SU-DHL-6 (cell line): ENCODE measurements around the gene GFRA4.

Experiments used
- H2AFZ ChIP-seq: fragments of 200-600 bp; sonication (generic); 2 replicates; pipeline ENCODE4 v1.6.1; 2014; ENCODE audit warnings: low read depth, mild to moderate bottlenecking, moderate library complexity, mixed read lengths, antibody characterized with exemption, low read length; ENCODE audit not compliant: severe bottlenecking
- H3F3A ChIP-seq: fragments of 200-600 bp; shearing (Covaris generic); 2 replicates; pipeline ENCODE4 v1.6.0; 2016; ENCODE audit warnings: antibody characterized with exemption, mild to moderate bottlenecking; ENCODE audit not compliant: insufficient read depth
- H3K27ac ChIP-seq: fragments of 200-600 bp; sonication (generic); 2 replicates; pipeline ENCODE4 v1.5.1; 2016; ENCODE audit warnings: low read depth, mild to moderate bottlenecking, low read length, moderate library complexity, mixed read lengths
- H3K27me3 ChIP-seq: fragments of 200-600 bp; sonication (generic), shearing (Covaris generic); 2 replicates; pipeline ENCODE4 v1.6.0; 2014; ENCODE audit warnings: mild to moderate bottlenecking, low read length
- H3K36me3 ChIP-seq: fragments of 200-600 bp; sonication (generic); 2 replicates; pipeline ENCODE4 v1.6.1; 2014; ENCODE audit warnings: mild to moderate bottlenecking, low read length, mixed read lengths
- H3K4me2 ChIP-seq: fragments of 300-600, 200-600 bp; shearing (Covaris generic), sonication (generic); 2 replicates; pipeline ENCODE4 v1.6.0; 2014; ENCODE audit warnings: low read length, low read depth, mild to moderate bottlenecking; ENCODE audit not compliant: poor library complexity, severe bottlenecking
- H3K4me3 ChIP-seq: fragments of 200-600 bp; sonication (generic); 2 replicates; pipeline ENCODE4 v1.5.1; 2014; ENCODE audit warnings: antibody characterized with exemption, low read length, mild to moderate bottlenecking, mixed read lengths; ENCODE audit not compliant: insufficient read depth, poor library complexity, severe bottlenecking
- H3K79me2 ChIP-seq: fragments of 200-600 bp; sonication (generic); 2 replicates; pipeline ENCODE4 v1.6.1; 2014; ENCODE audit warnings: mild to moderate bottlenecking, low read length, moderate library complexity; ENCODE audit not compliant: insufficient read depth
- H3K9ac ChIP-seq: fragments of 200-600 bp; sonication (generic); 2 replicates; pipeline ENCODE4 v1.7.0; 2014; ENCODE audit warnings: mild to moderate bottlenecking, low read length
- H3K9me2 ChIP-seq: fragments of 200-600 bp; sonication (generic); replicated peaks from 2 replicates; pipeline ENCODE4 v1.6.1; 2014; ENCODE audit warnings: low read length; ENCODE audit not compliant: insufficient read depth
- H3K9me3 ChIP-seq: fragments of 200-600 bp; sonication (generic); 2 replicates; pipeline ENCODE4 v1.6.1; 2014; ENCODE audit warnings: low read length, mixed read lengths; ENCODE audit not compliant: insufficient read depth
- H4K20me1 ChIP-seq: fragments of 200-600 bp; sonication (generic); 2 replicates; pipeline ENCODE4 v1.6.1; 2014; ENCODE audit warnings: low read depth, mild to moderate bottlenecking, antibody characterized with exemption, low read length, moderate library complexity, mixed read lengths
- EZH2phosphoT487 ChIP-seq: fragments of 200-600 bp; sonication (generic), shearing (Covaris generic); conservative IDR thresholded peaks from 2 replicates; pipeline ENCODE4 v1.6.1; 2018; ENCODE audit warnings: mild to moderate bottlenecking, antibody characterized with exemption, low read length, moderate library complexity, mixed read lengths
- TF ChIP-seq, protein P1 (sequence below): fragments of 200-600 bp; sonication (generic); IDR thresholded peaks from one replicate; pipeline ENCODE4 v1.5.1; 2017; ENCODE audit warnings: antibody characterized with exemption, mild to moderate bottlenecking, low read length, moderate library complexity; ENCODE audit not compliant: insufficient read depth, poor library complexity, severe bottlenecking

Gene GFRA4

GRCh38 chr20:3710703-3711483, 47.7 kb upstream of the GFRA4 start:
- TF ChIP-seq, protein P1, sequence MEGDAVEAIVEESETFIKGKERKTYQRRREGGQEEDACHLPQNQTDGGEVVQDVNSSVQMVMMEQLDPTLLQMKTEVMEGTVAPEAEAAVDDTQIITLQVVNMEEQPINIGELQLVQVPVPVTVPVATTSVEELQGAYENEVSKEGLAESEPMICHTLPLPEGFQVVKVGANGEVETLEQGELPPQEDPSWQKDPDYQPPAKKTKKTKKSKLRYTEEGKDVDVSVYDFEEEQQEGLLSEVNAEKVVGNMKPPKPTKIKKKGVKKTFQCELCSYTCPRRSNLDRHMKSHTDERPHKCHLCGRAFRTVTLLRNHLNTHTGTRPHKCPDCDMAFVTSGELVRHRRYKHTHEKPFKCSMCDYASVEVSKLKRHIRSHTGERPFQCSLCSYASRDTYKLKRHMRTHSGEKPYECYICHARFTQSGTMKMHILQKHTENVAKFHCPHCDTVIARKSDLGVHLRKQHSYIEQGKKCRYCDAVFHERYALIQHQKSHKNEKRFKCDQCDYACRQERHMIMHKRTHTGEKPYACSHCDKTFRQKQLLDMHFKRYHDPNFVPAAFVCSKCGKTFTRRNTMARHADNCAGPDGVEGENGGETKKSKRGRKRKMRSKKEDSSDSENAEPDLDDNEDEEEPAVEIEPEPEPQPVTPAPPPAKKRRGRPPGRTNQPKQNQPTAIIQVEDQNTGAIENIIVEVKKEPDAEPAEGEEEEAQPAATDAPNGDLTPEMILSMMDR = peak; percentile 93
- TF ChIP-seq EZH2phosphoT487 = no peak
- no peaks in the 10 kb centered on the region for H3K9me2 ChIP-seq
- no peak overlapping the region for H2AFZ ChIP-seq
- H3K27ac ChIP-seq = no peak overlapping the region
- H3K9ac ChIP-seq = no peak overlapping the region
- no peak overlapping the region for H3K4me3 ChIP-seq
- no peaks in the 10 kb centered on the region for H3K79me2 ChIP-seq
- H3K9me3 ChIP-seq = no peaks in the 10 kb centered on the region
- no peaks in the 10 kb centered on the region for H3F3A ChIP-seq
- no peaks in the 10 kb centered on the region for H3K27me3 ChIP-seq
- H3K4me2 ChIP-seq = no peak overlapping the region
- H4K20me1 ChIP-seq = no peaks in the 10 kb centered on the region
- H3K36me3 ChIP-seq = no peaks in the 10 kb centered on the region

- no peak overlapping the region for H3K4me3 ChIP-seq
- H3F3A ChIP-seq = no peaks in the 10 kb centered on the region
- H2AFZ ChIP-seq = no peak overlapping the region
- no peak overlapping the region for H3K4me2 ChIP-seq
- H3K9me2 ChIP-seq = no peaks in the 10 kb centered on the region
- no peaks in the 10 kb centered on the region for H3K79me2 ChIP-seq
- H3K9me3 ChIP-seq = no peaks in the 10 kb centered on the region
- H3K27ac ChIP-seq = no peak overlapping the region
- no peaks in the 10 kb centered on the region for H3K27me3 ChIP-seq
- no peak overlapping the region for H3K9ac ChIP-seq
- no peak for TF ChIP-seq EZH2phosphoT487
- TF ChIP-seq, protein P1 = no peak
- H4K20me1 ChIP-seq = no peaks in the 10 kb centered on the region
- H3K36me3 ChIP-seq = no peaks in the 10 kb centered on the region
Measured at GRCh38 chr20:3710011-3710466, 46.8 kb upstream of the GFRA4 start.

- Histone ChIP-seq H3K79me2 (no peaks in the 10 kb centered on the region), H3K4me3 (no peak overlapping the region), H3K9me3 (no peaks in the 10 kb centered on the region), H2AFZ (no peak overlapping the region), H3K27me3 (no peaks in the 10 kb centered on the region), H3K9me2 (no peaks in the 10 kb centered on the region), H3K9ac (no peak overlapping the region), H4K20me1 (no peaks in the 10 kb centered on the region), H3K27ac (no peak overlapping the region), H3F3A (no peaks in the 10 kb centered on the region), H3K4me2 (no peak overlapping the region), H3K36me3 (no peaks in the 10 kb centered on the region)
- TF ChIP-seq, protein P1 = no peak
- TF ChIP-seq EZH2phosphoT487 = no peak
Measured at GRCh38 chr20:3707508-3707899, 44.3 kb upstream of the GFRA4 start.
